ENCODE measurements around the gene BRPF1. TPM values are rescaled to one million over a fixed set of nuclear protein-coding genes. Genes with fewer than 3 reads are reported as not detected.

BRPF1 gene
- total and polyA plus RNA-seq, 4 experiments from 2014 or later = 3.0 to 40.5 (median 31.8) TPM

- H3K36me3 Mint-ChIP-seq = no peaks in the 10 kb centered on the region
- ChIA-PET POLR2A (ENCODE audit: partially characterized antibody) (no interaction called here), CTCF (ENCODE audit: partially characterized antibody) (no interaction called here)
- Histone ChIP-seq H3K4me1 (ENCODE audit: insufficient read depth, low read length) (peaks cover 4% of the 10 kb centered on the region), H3K4me3 (ENCODE audit: low read length in 2 of 2) (no peak overlapping the region), H3K9me3 (ENCODE audit: control insufficient read depth in 1 of 2, low read length in 2 of 2) (no peaks in the 10 kb centered on the region), H3K36me3 (ENCODE audit: insufficient read depth, low read length) (no peaks in the 10 kb centered on the region), H3K27ac (ENCODE audit: low read depth, low read length) (no peak overlapping the region), H3K27me3 (ENCODE audit: insufficient read depth, low read length) (no peaks in the 10 kb centered on the region)
- peaks cover 1 to 6% of the 10 kb centered on the region in 2 donors for H3K27me3 Mint-ChIP-seq
- H3K4me1 Mint-ChIP-seq = peaks cover 6 to 12% (median 10%) of the 10 kb centered on the region in 4 donors
- no peak for DNase-seq
- intact Hi-C loops (cut with micrococcal nuclease) = no loop called here
- peaks cover 0 to 3% (median 0%) of the 10 kb centered on the region in 8 donors for H3K9me3 Mint-ChIP-seq
- no peak overlapping the region for H3K4me3 Mint-ChIP-seq
- peak overlapping the region in 1 of 7 donors; percentile 30 for H3K27ac Mint-ChIP-seq
Observed at GRCh38 chr3:9713142-9713541, 18.4 kb upstream of the BRPF1 start.

DNA sequence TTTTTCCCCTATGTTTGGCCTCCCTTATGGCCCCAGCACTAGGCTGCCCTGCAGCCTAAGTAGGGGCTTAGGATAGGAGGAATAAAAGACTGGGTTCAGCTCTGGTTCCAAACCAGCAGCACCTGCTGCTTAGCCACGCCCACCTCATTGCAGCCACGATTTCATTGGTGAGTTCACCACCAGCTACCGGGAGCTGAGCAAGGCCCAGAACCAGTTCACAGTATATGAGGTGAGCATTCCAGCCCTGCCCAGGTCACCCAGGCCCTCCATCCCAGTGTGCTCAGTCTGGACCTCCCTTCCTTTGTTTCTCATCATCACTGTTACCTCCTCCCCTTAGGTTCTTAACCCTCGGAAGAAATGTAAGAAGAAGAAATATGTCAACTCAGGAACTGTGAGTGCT lies 16.4 kb upstream of the BRPF1 start:
- POLR2A ChIA-PET (ENCODE audit: partially characterized antibody) = no interaction called here
- H3K27ac ChIP-seq (ENCODE audit: low read depth, low read length) = no peak overlapping the region

DNA sequence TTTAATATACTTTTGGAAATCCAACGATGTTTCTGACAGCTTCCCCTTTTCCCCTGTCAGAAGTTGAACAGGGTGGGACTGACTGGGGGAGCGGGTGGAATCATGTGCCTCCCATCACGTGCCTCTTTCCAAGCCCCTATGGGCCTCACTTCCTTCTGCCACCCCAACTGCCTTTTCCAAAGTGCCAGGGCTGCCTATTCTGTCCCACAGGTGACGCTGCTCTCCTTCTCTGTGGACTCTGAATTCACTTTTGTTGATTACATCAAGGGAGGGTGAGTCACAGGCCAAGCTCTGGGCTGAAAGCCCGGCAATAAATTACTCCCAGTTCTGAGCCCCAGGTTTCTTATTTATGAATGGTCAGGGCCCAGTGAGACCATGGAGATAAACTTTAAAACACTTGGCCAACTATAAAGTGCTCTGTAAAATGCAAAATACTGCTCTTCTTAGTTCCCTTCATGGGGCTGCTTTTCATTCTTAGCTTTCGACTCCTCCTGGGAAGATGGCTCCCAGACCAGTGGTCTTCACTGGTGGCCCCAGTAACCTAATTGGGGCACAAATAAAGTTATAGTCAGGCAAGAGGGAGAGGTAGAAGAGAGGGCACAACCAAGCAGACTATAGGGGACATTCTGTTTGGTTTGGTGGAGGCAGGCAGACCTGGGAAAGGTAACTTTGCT lies 15.6 kb upstream of the BRPF1 start:
- CTCF ChIA-PET (ENCODE audit: partially characterized antibody) = interaction anchor here (1.2 to 5.2 kb wide), 2 partner anchors 12 to 217 kb away, joined by 4 to 38 read pairs; partner anchors contain the start of gene CRELD1
- Mint-ChIP-seq H3K36me3 (no peaks in the 10 kb centered on the region), H3K27me3 (peaks cover 1 to 5% of the 10 kb centered on the region in 2 donors), H3K9me3 (peaks cover 0 to 1% (median 0%) of the 10 kb centered on the region in 8 donors), H3K27ac (peak overlapping the region in 2 of 7 donors; percentile 29 to 60), H3K4me3 (no peak overlapping the region), H3K4me1 (peaks cover 9 to 15% (median 12%) of the 10 kb centered on the region in 4 donors)
- Histone ChIP-seq H3K4me3 (ENCODE audit: low read length in 2 of 2) (no peak overlapping the region), H3K4me1 (ENCODE audit: insufficient read depth, low read length) (peaks cover 8% of the 10 kb centered on the region), H3K36me3 (ENCODE audit: insufficient read depth, low read length) (no peaks in the 10 kb centered on the region), H3K27ac (ENCODE audit: low read depth, low read length) (no peak overlapping the region), H3K27me3 (ENCODE audit: insufficient read depth, low read length) (no peaks in the 10 kb centered on the region), H3K9me3 (ENCODE audit: control insufficient read depth in 1 of 2, low read length in 2 of 2) (no peaks in the 10 kb centered on the region)
- intact Hi-C loops (cut with micrococcal nuclease) = loop anchor here (5.0 kb wide), 1 partner anchor 1021 kb away; no protein-coding TSS in a partner anchor
- DNase-seq = peak in 2 of 5 donors; percentile 20 to 47
- POLR2A ChIA-PET (ENCODE audit: partially characterized antibody) = no interaction called here

More for the DNA sequence above, 16.4 kb upstream of the BRPF1 start:
- Mint-ChIP-seq H3K27me3 (peaks cover 1 to 5% of the 10 kb centered on the region in 2 donors), H3K27ac (no peak overlapping the region), H3K4me3 (no peak overlapping the region), H3K9me3 (peaks cover 0 to 3% (median 0%) of the 10 kb centered on the region in 8 donors), H3K4me1 (peaks cover 9 to 15% (median 12%) of the 10 kb centered on the region in 4 donors), H3K36me3 (no peaks in the 10 kb centered on the region)
- CTCF ChIA-PET (ENCODE audit: partially characterized antibody) = interaction anchor here (1.2 to 5.2 kb wide), 2 partner anchors 13 to 218 kb away, joined by 4 to 38 read pairs; partner anchors contain the start of gene CRELD1
- H3K27me3 ChIP-seq (ENCODE audit: insufficient read depth, low read length) = no peaks in the 10 kb centered on the region
- no peak for DNase-seq
- H3K4me3 ChIP-seq (ENCODE audit: low read length in 2 of 2) = no peak overlapping the region
- H3K4me1 ChIP-seq (ENCODE audit: insufficient read depth, low read length) = peaks cover 8% of the 10 kb centered on the region
- no peaks in the 10 kb centered on the region for H3K36me3 ChIP-seq (ENCODE audit: insufficient read depth, low read length)
- no peaks in the 10 kb centered on the region for H3K9me3 ChIP-seq (ENCODE audit: control insufficient read depth in 1 of 2, low read length in 2 of 2)
- intact Hi-C loops (cut with micrococcal nuclease) = loop anchor here (5.0 kb wide), 1 partner anchor 1022 kb away; no protein-coding TSS in a partner anchor

- peaks cover 0 to 1% (median 0%) of the 10 kb centered on the region in 8 donors for H3K9me3 Mint-ChIP-seq
- H3K4me3 Mint-ChIP-seq = no peak overlapping the region
- H3K36me3 Mint-ChIP-seq = no peaks in the 10 kb centered on the region
- intact Hi-C loops (cut with micrococcal nuclease) = loop anchor here (5.0 kb wide), 1 partner anchor 1020 kb away; no protein-coding TSS in a partner anchor
- Histone ChIP-seq H3K27me3 (ENCODE audit: insufficient read depth, low read length) (no peaks in the 10 kb centered on the region), H3K4me3 (ENCODE audit: low read length in 2 of 2) (no peak overlapping the region), H3K36me3 (ENCODE audit: insufficient read depth, low read length) (no peaks in the 10 kb centered on the region), H3K9me3 (ENCODE audit: control insufficient read depth in 1 of 2, low read length in 2 of 2) (no peaks in the 10 kb centered on the region), H3K27ac (ENCODE audit: low read depth, low read length) (no peak overlapping the region), H3K4me1 (ENCODE audit: insufficient read depth, low read length) (peaks cover 8% of the 10 kb centered on the region)
- peaks cover under 1 to 1% of the 10 kb centered on the region in 2 donors for H3K27me3 Mint-ChIP-seq
- ChIA-PET POLR2A (ENCODE audit: partially characterized antibody) (no interaction called here), CTCF (ENCODE audit: partially characterized antibody) (interaction anchor here (0.8 to 5.2 kb wide), 2 partner anchors 11 to 28 kb away, joined by 4 to 38 read pairs; no protein-coding TSS in a partner anchor)
- no peak overlapping the region for H3K27ac Mint-ChIP-seq
- peaks cover 9 to 15% (median 12%) of the 10 kb centered on the region in 4 donors for H3K4me1 Mint-ChIP-seq
- no peak for DNase-seq
Observed at GRCh38 chr3:9716801-9717555, 14.6 kb upstream of the BRPF1 start.

DNA sequence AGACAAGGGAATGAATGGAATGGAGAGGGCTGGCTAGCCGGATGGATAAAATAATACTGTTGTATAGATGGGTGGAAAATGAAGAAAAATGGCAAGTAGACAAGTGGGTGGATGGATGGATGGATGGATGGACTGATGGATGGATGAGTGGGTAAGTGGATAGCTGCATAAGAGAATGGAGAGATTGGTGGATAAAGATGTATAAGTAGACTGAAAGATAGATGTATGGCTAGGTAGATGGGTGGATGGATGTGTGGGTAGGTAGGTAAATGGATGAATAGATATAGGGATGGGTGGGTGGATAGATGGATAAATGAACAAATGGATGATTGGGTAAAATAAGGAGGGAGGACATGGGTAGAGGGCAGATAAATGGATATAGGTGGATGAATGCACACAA lies 14.0 kb upstream of the BRPF1 start:
- no peaks in the 10 kb centered on the region for H3K9me3 ChIP-seq (ENCODE audit: control insufficient read depth in 1 of 2, low read length in 2 of 2)
- DNase-seq = no peak
- intact Hi-C loops (cut with micrococcal nuclease) = loop anchor here (5.0 kb wide), 1 partner anchor 1020 kb away; no protein-coding TSS in a partner anchor
- CTCF ChIA-PET (ENCODE audit: partially characterized antibody) = interaction anchor here (0.6 to 5.2 kb wide), 4 partner anchors 8 to 29 kb away, joined by 3 to 38 read pairs (median 4); partner anchors contain the start of gene BRPF1
- POLR2A ChIA-PET (ENCODE audit: partially characterized antibody) = interaction anchor here (0.9 to 1.4 kb wide), 3 partner anchors 10 to 19 kb away, joined by 3 to 4 read pairs (median 3); partner anchors contain the start of gene CPNE9
- H3K27ac ChIP-seq (ENCODE audit: low read depth, low read length) = no peak overlapping the region
- Mint-ChIP-seq H3K36me3 (no peaks in the 10 kb centered on the region), H3K9me3 (peaks cover 0 to 1% (median 0%) of the 10 kb centered on the region in 8 donors), H3K4me1 (peaks cover 9 to 15% (median 12%) of the 10 kb centered on the region in 4 donors), H3K27ac (peak overlapping the region in 1 of 7 donors; percentile 16), H3K27me3 (peaks cover 0 to 1% of the 10 kb centered on the region in 2 donors), H3K4me3 (no peak overlapping the region)
- no peaks in the 10 kb centered on the region for H3K27me3 ChIP-seq (ENCODE audit: insufficient read depth, low read length)
- no peak overlapping the region for H3K4me3 ChIP-seq (ENCODE audit: low read length in 2 of 2)
- H3K4me1 ChIP-seq (ENCODE audit: insufficient read depth, low read length) = peaks cover 8% of the 10 kb centered on the region
- H3K36me3 ChIP-seq (ENCODE audit: insufficient read depth, low read length) = no peaks in the 10 kb centered on the region

GRCh38 chr3:9718118-9718517 lies 13.4 kb upstream of the BRPF1 start:
- peaks cover 8% of the 10 kb centered on the region for H3K4me1 ChIP-seq (ENCODE audit: insufficient read depth, low read length)
- peaks cover 9 to 15% (median 12%) of the 10 kb centered on the region in 4 donors for H3K4me1 Mint-ChIP-seq
- H3K4me3 ChIP-seq (ENCODE audit: low read length in 2 of 2) = no peak overlapping the region
- ChIA-PET POLR2A (ENCODE audit: partially characterized antibody) (interaction anchor here (0.9 to 1.4 kb wide), 3 partner anchors 9 to 18 kb away, joined by 3 to 4 read pairs (median 3); partner anchors contain the start of gene CPNE9), CTCF (ENCODE audit: partially characterized antibody) (interaction anchor here (0.6 to 5.2 kb wide), 3 partner anchors 8 to 14 kb away, joined by 3 to 38 read pairs (median 4); partner anchors contain the start of gene BRPF1)
- no peaks in the 10 kb centered on the region for H3K9me3 ChIP-seq (ENCODE audit: control insufficient read depth in 1 of 2, low read length in 2 of 2)
- H3K27ac ChIP-seq (ENCODE audit: low read depth, low read length) = no peak overlapping the region
- H3K36me3 Mint-ChIP-seq = no peaks in the 10 kb centered on the region
- no peak overlapping the region for H3K4me3 Mint-ChIP-seq
- peaks cover 1 to 4% of the 10 kb centered on the region in 2 donors for H3K27me3 Mint-ChIP-seq
- intact Hi-C loops (cut with micrococcal nuclease) = loop anchor here (5.0 kb wide), 1 partner anchor 1019 kb away; no protein-coding TSS in a partner anchor
- no peaks in the 10 kb centered on the region for H3K36me3 ChIP-seq (ENCODE audit: insufficient read depth, low read length)
- peak overlapping the region in 2 of 7 donors; percentile 13 for H3K27ac Mint-ChIP-seq
- peaks cover 0 to 1% (median 0%) of the 10 kb centered on the region in 8 donors for H3K9me3 Mint-ChIP-seq
- H3K27me3 ChIP-seq (ENCODE audit: insufficient read depth, low read length) = no peaks in the 10 kb centered on the region
- no peak for DNase-seq
